ENCODE measurements around the gene SPINT1.
"Not testable (repeated sequence)": the region's sequence is repeated elsewhere in the genome, so short reads cannot be mapped to it uniquely, and the experiment has no call there.

Gene SPINT1

DNA sequence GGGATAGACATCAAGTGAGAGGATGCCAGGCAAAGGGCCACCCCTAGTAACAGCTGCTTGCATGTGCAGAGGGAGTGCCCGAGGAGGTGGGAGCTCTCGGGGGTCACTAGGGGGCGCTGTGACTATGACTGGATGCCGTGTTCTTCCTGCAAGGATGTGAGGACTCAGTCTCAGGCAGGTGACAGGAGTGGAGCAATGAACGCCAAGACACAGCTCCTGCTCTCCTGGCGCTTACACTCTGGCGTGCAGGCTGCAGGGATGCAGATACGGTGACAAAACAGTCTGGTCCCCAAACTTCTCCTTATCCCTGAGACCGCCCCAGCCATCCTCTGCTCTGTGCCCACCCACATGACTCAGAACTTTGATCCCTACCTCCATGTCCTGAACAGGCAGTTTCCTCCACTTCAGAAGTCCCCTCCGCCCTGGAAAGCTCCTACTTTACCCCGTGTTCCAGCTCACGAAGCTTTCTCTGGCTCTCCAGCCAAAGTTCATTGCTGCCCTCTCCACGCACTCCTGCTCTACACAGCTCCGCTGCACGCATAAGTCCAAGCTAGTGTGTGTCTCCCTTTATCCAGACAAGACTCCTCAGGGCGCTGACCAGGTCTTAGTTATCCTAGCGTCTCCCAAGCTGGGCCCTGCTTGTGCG lies 15.5 kb downstream of the SPINT1 start:
- peak; percentile 31 for DNase-seq (ENCODE audit: low spot score)

DNA sequence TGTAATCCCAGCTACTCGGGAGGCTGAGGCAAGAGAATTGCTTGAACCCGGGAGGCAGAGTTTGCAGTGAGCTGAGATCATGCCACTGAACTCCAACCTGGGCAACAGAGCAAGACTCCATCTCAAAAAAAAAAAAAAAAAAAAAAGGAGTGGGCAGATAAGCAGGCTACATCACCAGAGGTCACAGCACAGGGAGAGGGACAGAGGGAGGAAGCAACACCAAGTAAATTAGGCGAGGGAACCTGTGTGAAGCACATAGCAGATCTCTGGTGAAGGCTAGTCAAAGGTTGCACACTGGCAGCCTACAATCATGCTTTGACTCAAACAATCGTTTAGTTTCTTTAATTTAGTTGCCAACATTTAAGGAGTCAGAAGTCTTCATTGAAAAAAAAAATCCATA lies 17.3 kb downstream of the SPINT1 start:
- not testable (repeated sequence) for DNase-seq (ENCODE audit: low spot score)

DNA sequence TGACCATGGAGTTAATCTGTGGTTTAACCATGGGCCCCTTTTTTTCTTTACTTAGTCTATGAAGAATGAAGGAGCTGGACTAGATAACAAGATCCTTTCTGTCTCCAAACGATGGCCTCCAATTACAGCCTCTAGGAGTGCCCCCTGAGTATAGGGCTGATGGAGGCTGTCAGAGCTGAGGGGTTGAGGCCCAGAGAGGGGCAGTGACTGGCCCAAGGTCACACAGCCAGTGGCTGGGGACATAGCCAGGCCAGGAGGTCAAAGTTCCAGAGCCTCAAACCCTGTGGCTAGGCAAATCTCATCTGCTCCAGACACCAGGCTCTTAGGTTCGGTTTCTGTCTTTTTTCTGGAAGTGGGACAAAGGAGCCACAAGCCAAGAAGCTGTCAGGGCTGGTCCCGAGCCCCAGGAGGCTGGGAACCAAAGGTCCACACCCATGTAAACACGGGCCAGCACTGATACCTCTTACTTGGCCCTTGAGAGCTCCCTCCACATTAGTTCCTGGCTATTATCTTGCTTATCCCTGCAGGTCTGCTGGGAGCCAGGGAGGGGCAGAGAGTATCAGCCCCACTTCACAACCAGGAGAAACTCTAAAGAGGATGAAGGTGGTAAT lies 19.9 kb downstream of the SPINT1 start:
- DNase-seq (ENCODE audit: low spot score), result no peak

DNA sequence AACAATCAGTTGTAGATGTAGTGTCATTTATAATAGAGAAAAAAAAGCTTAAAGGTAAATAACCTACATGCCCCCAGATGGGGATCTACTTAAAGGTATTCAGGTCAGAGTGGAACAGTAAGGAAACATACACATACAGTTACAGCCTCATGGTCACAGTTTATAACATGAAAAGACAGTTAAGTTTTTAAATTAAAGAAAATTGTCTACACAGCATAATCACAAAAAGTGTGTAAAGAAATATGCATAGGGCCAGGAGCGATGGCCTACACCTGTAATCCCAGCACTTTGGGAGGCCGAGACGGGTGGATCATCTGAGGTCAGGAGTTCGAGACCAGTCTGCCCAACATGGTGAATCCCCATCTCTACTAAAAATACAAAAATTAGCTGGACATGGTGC lies 23.4 kb downstream of the SPINT1 start:
- DNase-seq (ENCODE audit: low spot score), result no peak

DNA sequence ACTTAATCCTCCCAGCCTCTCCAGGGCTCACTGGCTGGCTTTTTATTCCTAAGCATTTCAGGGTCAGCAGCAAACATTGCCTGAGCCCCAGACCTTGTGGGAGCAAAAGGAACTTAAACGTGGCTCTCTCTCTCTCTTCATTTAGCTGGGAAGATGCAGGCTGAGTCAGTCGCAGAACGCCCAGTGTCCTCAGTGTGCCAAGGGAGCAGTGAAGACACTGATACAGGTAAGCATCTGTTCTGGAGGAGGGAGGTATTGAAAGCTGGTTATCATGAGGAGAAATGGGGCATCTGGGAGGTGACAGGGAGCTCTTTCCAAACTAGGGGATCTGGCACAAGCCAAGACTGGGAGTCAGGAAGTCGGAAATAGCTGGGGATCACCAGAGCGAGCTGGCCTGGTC lies 25.8 kb downstream of the SPINT1 start:
- no peak for DNase-seq (ENCODE audit: low spot score)

DNA sequence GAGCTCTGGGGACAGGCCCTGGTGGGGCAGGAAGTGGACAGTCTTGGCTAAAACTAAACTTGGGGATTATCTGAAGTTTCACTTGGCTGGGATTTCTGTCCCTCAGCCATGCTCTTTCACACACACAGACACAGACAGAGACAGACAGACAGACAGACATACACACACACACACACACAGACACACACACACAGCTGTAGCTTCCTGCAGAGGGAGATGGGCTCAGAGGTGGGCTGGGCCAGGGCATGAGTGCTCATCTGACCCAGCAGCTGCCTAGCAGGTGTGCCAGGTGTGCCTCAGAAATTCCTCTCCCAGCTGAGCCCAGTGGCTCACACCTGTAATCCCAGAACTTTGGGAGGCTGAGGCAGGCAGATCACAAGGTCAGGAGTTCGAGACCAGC lies 26.9 kb downstream of the SPINT1 start:
- no peak for DNase-seq (ENCODE audit: low spot score)

DNA sequence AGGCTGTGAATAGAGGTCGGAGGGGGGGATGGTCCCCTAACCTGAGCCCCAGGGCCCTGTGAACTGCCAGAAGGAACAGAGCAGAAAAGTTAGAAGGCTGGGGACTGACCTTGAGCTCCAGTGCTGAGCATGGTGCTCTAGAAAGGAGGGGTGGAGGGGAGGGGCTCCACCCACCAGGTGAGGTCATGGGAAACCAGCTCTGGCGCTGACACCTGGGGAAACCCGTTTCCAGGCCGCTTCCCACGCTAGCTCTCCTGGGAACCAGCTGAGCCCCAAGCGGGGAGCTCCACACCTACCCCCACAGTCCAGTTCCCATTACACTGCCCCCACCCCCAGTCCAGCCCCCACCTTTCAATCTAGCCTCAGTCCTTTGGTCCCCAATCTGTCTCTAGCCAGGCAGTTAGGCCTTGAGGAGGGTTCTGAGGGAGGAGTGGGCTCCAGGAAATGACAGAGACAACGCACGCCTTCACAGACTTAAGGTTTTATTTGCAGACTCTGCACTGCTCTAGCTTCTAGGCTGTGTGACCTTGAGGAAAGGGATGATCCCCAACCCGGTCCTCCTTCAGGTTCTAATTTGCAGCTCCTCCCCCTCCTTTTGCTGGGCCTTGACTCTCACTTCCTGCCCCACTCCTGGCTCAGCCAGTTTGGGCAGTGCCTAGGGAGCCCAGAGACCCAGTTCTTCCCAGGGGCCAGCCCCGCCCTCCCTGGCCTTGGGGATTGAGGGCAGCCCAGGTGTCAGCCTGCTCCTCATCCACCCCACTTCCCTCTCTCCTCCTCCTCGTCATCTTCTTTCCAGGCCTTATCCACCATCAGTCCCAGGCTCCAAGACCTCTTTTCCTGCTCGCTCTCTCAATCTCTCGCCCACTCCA lies 28.1 kb downstream of the SPINT1 start:
- DNase-seq (ENCODE audit: low spot score), result no peak

DNA sequence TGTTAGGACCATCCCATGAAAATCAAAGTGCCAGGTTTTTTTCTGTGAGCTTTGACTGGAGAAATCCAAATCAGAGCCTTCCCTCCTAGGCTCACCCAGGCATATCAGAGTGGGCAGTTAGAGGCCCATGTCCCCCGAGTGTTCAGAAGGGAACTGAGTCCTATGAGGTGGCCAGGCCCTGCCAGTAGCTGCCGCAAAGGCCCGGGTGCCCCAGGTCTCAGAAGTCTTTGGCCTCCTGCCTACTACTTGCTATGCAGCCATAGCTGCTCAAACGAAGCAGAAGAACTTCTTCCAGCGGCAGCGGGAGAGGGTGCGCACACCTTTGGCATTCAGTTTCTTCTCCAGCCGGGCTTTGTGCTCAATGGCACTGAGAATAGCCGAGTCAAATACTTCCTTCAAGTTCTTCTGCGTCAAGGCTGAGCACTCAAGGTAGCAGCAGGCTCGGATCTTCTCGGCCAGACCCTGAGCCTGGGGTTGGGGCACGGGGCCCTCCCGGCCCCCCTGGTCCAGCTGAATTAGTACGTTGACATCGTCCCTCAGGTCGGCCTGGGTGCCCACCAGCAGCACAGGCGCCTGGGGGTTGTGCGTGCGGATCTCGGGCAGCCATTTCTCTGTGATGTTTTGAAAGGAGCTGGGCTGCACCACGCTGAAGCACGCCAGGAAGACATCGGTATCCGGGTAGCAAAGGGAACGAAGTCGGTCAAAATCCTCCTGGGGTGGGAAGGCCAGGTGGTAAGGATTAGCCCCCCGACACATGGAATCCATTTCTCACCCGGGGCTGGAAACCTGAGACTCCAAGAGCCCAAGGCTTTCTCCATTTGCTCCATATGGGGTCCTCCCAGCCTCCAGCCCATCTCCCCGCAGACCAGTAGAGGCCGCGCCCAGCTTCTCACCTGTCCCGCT lies 29.2 kb downstream of the SPINT1 start:
- no peak for DNase-seq (ENCODE audit: low spot score)

DNA sequence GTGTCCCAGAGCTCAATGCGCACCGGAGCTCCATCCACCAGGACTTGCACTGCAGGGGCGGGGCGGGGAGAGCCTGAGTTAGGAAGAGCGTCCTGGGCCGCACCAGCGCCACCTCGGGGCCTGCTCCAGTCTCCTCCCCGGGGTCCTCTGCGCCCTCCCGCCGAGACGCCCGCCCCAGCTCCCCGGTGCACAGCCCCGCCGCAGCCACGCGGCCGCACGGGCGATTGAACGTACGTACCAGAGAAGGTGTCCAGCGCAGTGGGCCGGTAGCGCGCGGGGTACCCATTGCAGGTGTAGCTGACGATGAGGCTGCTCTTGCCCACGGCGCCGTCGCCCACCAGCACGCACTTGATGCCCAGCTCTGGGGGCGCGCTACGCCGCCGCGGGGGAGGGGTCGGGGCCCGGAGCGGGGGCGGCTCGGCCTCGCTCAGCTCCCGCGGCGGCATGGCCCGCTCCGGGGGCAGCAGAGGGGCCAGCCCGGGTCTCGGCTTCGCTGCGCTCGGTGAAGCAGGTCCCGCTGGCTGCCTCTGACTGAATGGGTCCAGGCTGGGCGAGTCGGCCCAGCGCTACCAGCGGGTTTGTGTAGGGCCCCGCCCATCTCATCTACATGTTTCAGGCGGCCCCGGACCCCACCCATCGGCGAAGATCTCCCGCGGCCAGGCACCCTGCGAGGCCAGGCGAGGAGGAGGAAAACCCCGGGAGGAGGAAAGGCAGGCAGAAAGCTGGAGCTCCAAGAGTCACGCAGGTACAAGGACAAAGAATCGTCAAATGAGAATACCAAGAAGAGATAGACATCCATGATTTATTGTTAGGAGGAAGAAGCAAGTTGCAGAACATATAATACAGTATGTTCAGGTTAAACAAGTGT lies 30.1 kb downstream of the SPINT1 start, which contains the start of gene RHOV:
Gene RHOV (minus strand): TSS at position 541 of the 868 bp plus-strand sequence. CDS start 95 bp downstream, at position 446.
- DNase-seq (ENCODE audit: low spot score), result no peak

DNA sequence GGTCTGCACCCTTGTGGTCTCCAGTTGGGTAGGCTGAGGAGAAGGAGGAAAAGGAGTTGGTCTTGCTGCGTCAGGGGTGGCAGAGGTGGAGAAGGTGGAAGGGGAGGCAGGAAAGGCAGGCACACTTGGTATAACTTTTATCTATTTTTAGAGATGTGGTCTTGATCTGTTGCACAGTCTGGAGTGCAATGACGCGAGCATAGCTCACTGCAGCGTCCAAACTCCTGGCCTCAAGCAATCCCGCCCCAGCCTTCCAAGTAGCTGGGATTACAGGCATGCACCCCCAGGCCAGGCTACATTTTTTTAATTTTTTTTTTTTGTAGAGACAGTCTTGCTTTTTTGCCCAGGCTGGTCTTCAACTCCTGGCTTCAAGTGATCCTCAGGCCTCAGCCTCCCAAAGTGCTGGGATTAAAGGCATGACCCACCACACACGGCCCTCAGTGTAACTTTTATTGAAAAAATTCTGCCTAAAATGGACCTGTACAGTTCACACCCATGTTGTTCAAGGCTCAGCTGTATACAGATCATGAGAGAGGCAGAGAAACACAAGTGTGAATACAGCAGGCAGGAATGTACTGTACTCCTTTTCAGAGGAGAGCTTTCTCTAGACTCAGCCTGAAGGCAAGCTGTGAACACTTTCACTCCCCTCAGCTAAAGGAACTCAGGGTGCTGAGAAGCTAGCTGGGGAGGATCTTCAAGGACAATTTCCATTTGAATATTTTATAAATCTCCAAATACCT lies 32.3 kb downstream of the SPINT1 start:
- DNase-seq (ENCODE audit: low spot score), result no peak

DNA sequence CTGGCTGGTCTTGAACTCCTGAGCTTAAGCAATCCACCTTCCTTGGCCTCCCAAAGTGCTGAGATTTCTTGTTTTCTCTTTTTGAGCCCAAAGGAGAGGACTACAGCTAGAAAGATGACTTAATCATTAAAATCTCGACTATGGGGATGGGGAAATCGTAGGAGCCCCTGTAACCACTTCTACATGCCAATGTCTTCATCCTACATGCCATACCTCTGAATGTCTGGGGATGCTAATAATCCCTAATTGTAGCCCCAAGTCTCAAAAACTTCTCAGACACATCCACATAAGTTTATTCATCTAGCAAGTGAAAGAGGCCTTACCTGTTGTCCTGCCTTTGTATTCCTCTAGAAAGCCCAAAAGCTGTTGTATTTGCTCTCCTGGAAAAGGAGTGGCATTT lies 33.8 kb downstream of the SPINT1 start:
- DNase-seq (ENCODE audit: low spot score), result no peak

DNA sequence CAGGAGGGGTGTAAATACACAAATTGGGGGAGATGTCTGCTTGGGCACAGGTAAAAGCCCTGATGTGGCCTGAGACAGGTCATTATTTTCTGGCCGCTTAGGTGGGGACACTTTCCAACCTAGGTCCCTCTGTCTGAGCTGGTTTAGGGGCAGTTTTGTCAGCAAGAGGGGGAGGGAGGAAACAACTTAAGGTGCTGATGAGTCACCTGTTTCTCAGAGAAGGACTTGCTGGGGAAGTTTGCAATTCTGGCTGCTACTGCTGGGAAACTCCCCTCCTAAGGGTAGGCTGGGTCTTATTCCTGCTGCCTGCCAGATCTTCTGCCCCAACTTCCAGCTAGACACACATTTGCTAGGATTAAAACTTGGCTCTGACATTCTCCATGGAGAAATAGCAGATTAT lies 34.9 kb downstream of the SPINT1 start:
- DNase-seq (ENCODE audit: low spot score), result no peak

DNA sequence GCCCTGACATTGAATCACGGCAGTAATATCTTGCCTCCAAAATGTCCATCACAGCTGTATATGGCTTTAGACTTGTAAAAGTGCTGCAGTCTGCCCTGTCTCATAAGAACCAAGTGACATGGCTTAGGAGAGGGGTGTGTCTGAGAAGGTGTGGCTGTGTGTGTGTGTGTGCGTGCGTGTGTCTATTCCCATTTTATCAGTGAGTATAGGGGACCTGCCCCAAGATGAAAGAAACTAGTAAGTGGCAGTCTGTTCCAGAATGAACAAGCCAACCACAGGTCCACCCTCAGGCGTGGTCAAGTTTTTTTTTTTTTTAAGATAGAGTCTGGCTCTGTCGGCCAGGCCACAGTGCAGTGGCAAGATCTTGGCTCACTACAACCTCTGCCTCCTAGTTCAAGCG lies 35.8 kb downstream of the SPINT1 start:
- DNase-seq (ENCODE audit: low spot score), result no peak

DNA sequence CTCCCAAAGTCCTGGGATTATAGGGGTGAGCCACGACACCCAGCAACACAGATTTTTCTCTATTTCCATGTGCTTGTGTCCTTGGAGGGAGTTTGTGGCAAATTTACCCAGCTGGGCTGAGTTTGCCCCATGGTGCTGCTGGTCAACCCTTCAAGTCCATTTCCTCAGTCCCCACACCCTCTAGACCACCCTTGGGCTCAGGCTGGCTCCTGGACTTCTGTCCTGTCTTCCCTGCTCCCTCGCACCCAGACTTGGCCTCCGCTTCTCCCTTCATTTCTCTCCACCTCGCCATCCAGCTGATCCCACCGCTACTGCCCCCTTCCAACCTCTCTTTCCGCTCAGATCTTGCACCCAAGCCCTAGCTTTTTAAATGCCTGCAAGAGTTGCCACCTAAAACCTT lies 37.5 kb downstream of the SPINT1 start:
- DNase-seq (ENCODE audit: low spot score), result no peak

DNA sequence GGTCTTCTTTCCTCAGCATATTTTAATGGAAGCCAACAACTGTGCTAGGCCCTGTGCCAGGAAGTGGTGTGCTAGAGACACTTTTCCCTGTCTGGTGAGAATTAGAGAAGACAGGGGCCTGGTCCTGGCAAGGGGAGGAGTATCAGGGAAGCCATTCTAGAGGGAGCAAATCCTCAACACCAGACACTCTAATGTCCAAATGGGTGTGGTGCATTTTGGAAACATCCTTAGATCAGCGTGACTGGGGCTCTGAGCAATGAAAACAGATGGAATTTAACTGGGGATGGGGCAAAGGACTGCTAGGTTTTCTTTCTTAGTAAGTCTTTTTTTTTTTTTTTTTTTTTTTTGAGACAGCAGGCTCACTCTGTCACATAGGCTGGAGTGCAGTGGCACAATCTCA lies 42.7 kb downstream of the SPINT1 start:
- DNase-seq (ENCODE audit: low spot score), result no peak

DNA sequence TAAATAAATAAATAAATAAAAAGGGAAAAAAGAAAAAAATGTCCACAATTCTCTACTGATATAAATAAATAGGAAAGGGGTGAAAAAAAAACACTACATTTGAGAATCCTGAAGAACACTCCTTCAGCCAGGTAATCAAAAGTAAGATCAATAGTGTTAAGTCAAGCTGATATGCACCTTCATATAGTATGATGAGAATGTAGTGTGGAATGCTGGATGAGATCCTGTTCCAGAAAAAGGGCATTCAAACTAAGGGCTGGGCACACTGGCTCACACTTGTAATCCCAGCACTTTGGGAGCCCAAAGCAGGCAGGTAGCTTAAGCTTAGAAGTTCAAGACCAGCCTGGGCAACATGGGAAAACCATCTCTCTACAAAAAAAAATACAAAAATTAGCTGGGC lies 45.3 kb downstream of the SPINT1 start:
- no peak for DNase-seq (ENCODE audit: low spot score)

DNA sequence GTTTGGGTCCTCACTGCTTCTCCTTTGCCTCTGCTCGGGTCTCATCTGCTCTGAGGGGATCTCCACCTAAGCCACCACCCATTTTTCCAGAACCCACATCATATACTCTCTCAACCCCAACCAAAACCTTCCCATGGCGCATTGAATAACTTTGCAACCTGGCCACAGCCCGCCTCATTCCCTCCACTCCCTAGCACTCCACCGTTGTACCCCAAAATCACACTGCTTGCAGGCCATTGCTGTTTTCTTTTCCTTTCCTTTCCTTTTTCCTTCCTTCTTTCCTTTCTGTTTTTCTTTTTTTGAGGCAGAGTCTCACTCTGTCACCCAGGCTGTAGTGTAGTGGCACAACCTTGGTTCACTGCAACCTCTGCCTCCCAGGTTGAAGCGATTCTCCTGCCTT lies 47.3 kb downstream of the SPINT1 start:
- no peak for DNase-seq (ENCODE audit: low spot score)

DNA sequence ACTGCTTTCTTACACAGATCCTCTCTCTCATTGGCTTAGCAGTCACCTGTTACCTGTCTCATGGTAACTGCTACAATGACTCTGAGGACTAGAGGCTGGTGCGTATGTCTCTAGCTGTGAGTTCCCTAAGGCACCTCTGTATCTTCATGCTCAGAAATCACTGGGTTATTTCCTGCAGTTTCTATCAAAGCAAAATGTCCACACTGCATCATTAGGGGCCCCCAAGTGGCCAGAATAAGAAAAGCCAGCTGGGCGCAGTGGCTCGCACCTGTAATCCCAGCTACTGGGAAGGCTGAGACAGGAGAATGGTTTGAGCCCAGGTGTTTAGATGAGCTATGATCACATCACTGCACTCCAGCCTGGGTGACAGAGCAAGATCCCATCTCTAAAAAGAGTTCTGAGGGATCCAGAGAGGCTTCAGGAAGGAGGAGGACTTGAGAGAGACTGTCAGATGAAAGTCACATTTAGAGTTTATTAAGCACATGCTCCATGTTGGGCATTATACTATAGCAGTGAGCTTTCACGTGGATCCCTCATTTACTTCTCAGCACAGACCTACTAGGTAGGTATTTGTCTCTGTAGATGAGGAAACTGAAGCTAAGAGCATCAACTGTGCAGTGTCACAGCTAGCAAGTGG lies 48.1 kb downstream of the SPINT1 start:
- no peak for DNase-seq (ENCODE audit: low spot score)

DNA sequence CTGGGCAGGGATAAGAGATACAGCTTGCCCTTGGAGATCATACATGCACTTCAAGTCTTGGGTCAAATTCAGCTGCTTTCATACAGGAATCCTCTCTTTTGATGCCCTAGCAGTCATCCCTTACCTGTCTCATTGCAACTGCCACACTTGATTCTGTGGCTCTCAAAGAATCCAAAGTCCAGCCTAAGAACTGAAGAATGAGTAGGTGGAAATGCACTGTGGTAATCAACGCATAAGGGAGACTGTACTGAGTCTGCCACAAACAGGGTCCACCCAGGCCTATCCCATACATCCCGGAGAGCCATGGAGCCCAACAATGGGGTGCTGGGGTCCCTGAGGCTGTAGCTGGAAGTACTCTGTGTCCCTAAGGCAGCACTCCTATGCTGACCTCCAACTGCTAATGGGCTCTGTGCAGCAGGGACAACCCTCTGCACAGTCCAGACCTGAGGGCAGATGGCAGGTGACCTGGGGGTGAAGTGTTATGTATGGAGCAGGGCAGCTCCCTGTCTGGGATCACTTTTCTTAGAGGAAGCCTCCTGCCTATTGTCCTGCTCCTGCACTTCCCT lies 48.7 kb downstream of the SPINT1 start:
- no peak for DNase-seq (ENCODE audit: low spot score)

All from globus pallidus (tissue), 1 donor.